Kidney (tissue), 14 donors: Measurements from ENCODE around the gene MYO15B. TPM values are rescaled to one million over a fixed set of nuclear protein-coding genes. Genes with fewer than 3 reads are reported as not detected.

Experiments
- DNase-seq, 5 donors: peaks; one replicate each; pipeline ENCODE4 v3.0.0-alpha.2; 2013 to 2020
- FAIRE-seq: peaks from 2 replicates; lab custom pipeline; 2012; peaks lifted over from hg19 to GRCh38; lab: Jason Lieb, UNC
- H3K27ac ChIP-seq, 2 donors: one replicate each; pipeline ENCODE4 v1.7.0; 2013; ENCODE audit warnings: low read depth in 2 of 2, low read length in 2 of 2, inconsistent platforms in 1 of 2
- H3K27me3 ChIP-seq: one replicate; pipeline ENCODE4 v1.7.1; 2013; ENCODE audit warnings: low read length, inconsistent platforms; ENCODE audit not compliant: control insufficient read depth, insufficient read depth
- H3K36me3 ChIP-seq, 3 donors: one replicate each; pipeline versions ENCODE4 v1.7.0 to v1.7.1; 2013; ENCODE audit warnings: low read length in 3 of 3, control low read depth in 1 of 3, inconsistent platforms in 1 of 3; ENCODE audit not compliant: insufficient read depth in 3 of 3, control insufficient read depth in 2 of 3
- H3K4me1 ChIP-seq, 3 donors: one replicate each; pipeline versions ENCODE4 v1.7.0 to v1.7.1; 2013; ENCODE audit warnings: low read length in 3 of 3, inconsistent platforms in 1 of 3, low read depth in 1 of 3; ENCODE audit not compliant: control insufficient read depth in 2 of 3, insufficient read depth in 2 of 3
- H3K4me3 ChIP-seq, 3 donors: one replicate each; pipeline versions ENCODE4 v1.7.0 to v1.8.1; 2013; ENCODE audit warnings: low read length in 3 of 3, control low read depth in 1 of 3, inconsistent platforms in 1 of 3
- H3K9ac ChIP-seq, 3 donors: one replicate each; pipeline versions ENCODE4 v1.7.0 to v1.7.1; 2013; ENCODE audit warnings: low read length in 3 of 3, control low read depth in 1 of 3, inconsistent platforms in 1 of 3
- H3K9me3 ChIP-seq, 3 donors: one replicate each; pipeline versions ENCODE4 v1.7.0 to v1.7.1; 2013; ENCODE audit warnings: low read length in 3 of 3, control low read depth in 1 of 3, inconsistent platforms in 1 of 3; ENCODE audit not compliant: control insufficient read depth in 2 of 3, insufficient read depth in 1 of 3
- intact Hi-C: fragments of 100-400 bp; cut with DNase I; formaldehyde crosslinking; loops from one replicate; pipeline ENCODE4 v1.11.1; 2022
- polyA plus RNA-seq: library from polyadenylated mRNA; stranded (reverse); fragments of 350-450 nt; fragmentation: Illumina TruSeq; extraction: RNeasy Lipid Tissue Mini Kit (QIAGEN cat#74804); gene quantifications from one replicate; pipeline ENCODE4 v1.2.3, GENCODE V29; 2014; ENCODE audit warnings: low read depth, low replicate concordance; ENCODE audit not compliant: insufficient read depth
- total RNA-seq: library from RNA; stranded (reverse); fragmentation: NEBNext Ultra II Directional; extraction: Animal tissue kit (Norgen Biotek cat#: 25700); gene quantifications from one replicate; pipeline ENCODE4 v1.2.1, GENCODE V29; 2021
- TF ChIP-seq, protein P1 (sequence below): IDR thresholded peaks from 3 replicates; pipeline ENCODE4 v1.5.1; 2012; ENCODE audit warnings: mild to moderate bottlenecking, moderate library complexity, borderline replicate concordance; ENCODE audit not compliant: insufficient read depth; ENCODE audit errors: extremely low read depth
- donor health status: control.
- donor health status: control.
- donor health status: control.
- donor health status: control.
- donor health status: control.
- donor health status: DM: yes; HTN: yes; CAD: no.
- donor health status: Normal renal cell carcinoma (clear cell type).

The MYO15B gene
- total and polyA plus RNA-seq, 2 donors from 2014 or later, result 139 to 286 TPM

DNA sequence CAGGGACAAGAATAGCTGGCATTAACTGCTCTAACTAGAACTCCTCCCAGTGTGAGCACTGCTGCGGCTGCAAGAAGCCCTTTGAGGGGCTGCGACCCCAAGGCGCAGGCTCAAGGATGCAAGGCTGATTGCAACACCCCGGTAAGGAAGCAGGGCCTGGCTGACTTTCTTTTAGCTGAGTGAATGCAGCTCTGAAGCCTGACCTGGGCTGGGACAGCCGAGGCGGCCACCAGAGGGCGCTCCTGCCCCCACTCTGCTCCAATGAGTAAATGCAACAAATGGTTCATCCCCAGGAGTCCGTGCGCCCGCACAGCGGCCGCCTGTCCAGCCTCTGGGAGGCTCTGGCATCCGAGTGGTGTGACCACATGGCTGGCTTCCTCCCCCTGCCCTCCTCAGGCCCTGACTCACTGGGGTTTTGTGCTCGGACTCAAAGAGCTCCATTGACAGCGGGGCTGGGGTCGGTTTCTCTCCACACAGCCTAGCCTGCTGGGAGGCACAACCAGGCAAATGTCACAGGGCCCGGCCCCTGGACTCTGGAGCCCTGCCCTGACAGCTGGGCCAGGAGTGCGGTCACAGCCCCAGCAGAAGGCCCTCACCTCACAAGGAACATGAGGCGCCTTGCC lies 45.4 kb downstream of the MYO15B start, which contains the start of gene SMIM5:
Gene SMIM5, plus strand, starts transcription at position 572 of the 623 bp plus-strand sequence. CDS start 6,768 bp downstream, outside the sequence.
- Histone ChIP-seq H3K36me3 (peaks cover 0 to 2% (median 0%) of the 10 kb centered on the region in 3 donors), H3K4me1 (peaks cover 0 to 24% (median 8%) of the 10 kb centered on the region in 3 donors), H3K27ac (peak within 1 kb of the TSS; percentile 88 to 92), H3K9me3 (no peaks in the 10 kb centered on the region), H3K27me3 (no peaks in the 10 kb centered on the region), H3K9ac (peak within 1 kb of the TSS in 2 of 3 donors; percentile 27 to 78), H3K4me3 (peak within 1 kb of the TSS; percentile 5 to 58 (median 27))
- DNase-seq (peak; percentile 86 to 96 (median 91)), FAIRE-seq (no peak)
- TF ChIP-seq, protein P1, sequence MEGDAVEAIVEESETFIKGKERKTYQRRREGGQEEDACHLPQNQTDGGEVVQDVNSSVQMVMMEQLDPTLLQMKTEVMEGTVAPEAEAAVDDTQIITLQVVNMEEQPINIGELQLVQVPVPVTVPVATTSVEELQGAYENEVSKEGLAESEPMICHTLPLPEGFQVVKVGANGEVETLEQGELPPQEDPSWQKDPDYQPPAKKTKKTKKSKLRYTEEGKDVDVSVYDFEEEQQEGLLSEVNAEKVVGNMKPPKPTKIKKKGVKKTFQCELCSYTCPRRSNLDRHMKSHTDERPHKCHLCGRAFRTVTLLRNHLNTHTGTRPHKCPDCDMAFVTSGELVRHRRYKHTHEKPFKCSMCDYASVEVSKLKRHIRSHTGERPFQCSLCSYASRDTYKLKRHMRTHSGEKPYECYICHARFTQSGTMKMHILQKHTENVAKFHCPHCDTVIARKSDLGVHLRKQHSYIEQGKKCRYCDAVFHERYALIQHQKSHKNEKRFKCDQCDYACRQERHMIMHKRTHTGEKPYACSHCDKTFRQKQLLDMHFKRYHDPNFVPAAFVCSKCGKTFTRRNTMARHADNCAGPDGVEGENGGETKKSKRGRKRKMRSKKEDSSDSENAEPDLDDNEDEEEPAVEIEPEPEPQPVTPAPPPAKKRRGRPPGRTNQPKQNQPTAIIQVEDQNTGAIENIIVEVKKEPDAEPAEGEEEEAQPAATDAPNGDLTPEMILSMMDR, result peak; percentile 92
- intact Hi-C loops, result no loop called here

DNA sequence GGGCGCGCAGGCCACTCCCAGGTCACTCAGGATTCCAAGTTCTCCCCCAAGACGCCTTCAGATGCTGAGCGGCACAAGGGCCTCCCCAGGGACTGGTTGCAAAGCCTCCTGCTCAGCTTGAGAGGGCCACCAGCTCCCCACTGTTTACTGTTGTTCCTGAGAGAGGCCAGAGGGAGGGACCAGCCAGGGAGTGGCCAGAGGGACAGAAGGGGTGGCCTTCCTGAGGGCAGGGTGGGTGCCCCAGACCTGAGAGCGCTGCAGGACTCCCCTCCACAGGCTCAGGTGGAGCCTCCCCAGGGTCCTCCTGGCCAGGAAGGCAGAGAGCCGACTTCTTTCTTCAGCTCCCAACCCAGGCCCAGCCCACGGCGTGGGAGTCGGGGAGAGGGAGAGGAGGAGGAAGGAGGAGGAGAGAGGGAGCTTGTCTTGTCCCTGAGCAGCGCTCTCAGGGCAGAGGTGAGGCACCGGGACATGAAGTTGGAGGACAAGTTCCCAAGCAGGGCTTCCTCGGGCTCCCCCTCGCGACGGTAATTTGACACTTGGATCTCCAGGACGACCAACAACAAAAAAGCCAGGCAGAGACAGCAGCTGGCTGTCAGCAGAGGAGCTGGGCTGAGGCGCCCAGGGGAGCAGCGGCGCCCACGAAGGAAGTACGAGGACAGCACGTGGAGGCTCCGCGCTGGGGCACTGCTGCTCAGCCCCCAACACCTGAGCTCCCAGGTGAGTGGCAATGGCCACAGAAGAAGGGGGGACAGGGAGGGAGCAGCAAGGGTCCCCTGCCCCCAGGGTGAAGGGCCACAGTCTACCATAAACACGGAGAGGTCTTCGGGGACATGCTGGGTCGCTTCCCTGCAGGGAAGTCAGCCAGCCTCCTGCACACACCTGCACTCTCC lies 46.1 kb downstream of the MYO15B start:
- peak overlapping the region; percentile 88 to 92 for H3K27ac ChIP-seq
- TF ChIP-seq, protein P1, result peak; percentile 66
- H3K9me3 ChIP-seq, result no peaks in the 10 kb centered on the region
- peaks cover 0 to 2% (median 0%) of the 10 kb centered on the region in 3 donors for H3K36me3 ChIP-seq
- intact Hi-C loops, result no loop called here
- no peaks in the 10 kb centered on the region for H3K27me3 ChIP-seq
- DNase-seq, result peak; percentile 96 to 99 (median 98)
- peak overlapping the region in 2 of 3 donors; percentile 27 to 78 for H3K9ac ChIP-seq
- no peak for FAIRE-seq
- H3K4me3 ChIP-seq, result peak overlapping the region; percentile 5 to 58 (median 27)
- H3K4me1 ChIP-seq, result peaks cover 0 to 28% (median 10%) of the 10 kb centered on the region in 3 donors

GRCh38 chr17:75634376-75634740 lies 46.8 kb downstream of the MYO15B start:
- TF ChIP-seq, protein P1, result no peak
- Histone ChIP-seq H3K36me3 (peaks cover 0 to 2% (median 0%) of the 10 kb centered on the region in 3 donors), H3K27ac (peak overlapping the region; percentile 88 to 92), H3K4me3 (peak overlapping the region in 2 of 3 donors; percentile 51 to 58), H3K9me3 (no peaks in the 10 kb centered on the region), H3K4me1 (peaks cover 0 to 33% (median 16%) of the 10 kb centered on the region in 3 donors), H3K9ac (peak overlapping the region in 2 of 3 donors; percentile 27 to 78), H3K27me3 (no peaks in the 10 kb centered on the region)
- intact Hi-C loops, result no loop called here
- DNase-seq (peak in 1 of 5 donors; percentile 69), FAIRE-seq (no peak)
